H1 (cell line): ENCODE results near the gene POU3F1. TPM values are rescaled to one million over a fixed set of nuclear protein-coding genes. Genes with fewer than 3 reads are reported as not detected.

Experiments used
- CTCF ChIA-PET: fragments of 300-600 bp; sonication (Branson Sonifier 250); formaldehyde crosslinking; loops from one replicate; lab custom pipeline; 2021; ENCODE audit not compliant: partially characterized antibody; lab: Charles Lee
- POLR2A ChIA-PET: fragments of 300-600 bp; sonication (Branson Sonifier 250); formaldehyde crosslinking; loops from one replicate; lab custom pipeline; 2021; ENCODE audit warnings: inconsistent platforms; ENCODE audit not compliant: partially characterized antibody; lab: Charles Lee
- DNase-seq, 2 experiments: peaks; one replicate each; pipeline versions ENCODE4 v3.0.0 to v3.0.0-alpha.2; 2010 to 2022; ENCODE audit warnings: low spot score in 2 of 2, low read depth in 1 of 2, mixed read lengths in 1 of 2
- FAIRE-seq: peaks from 2 replicates; lab custom pipeline; 2011; peaks lifted over from hg19 to GRCh38; lab: Jason Lieb, UNC
- H2AFZ ChIP-seq: 2 replicates; pipeline ENCODE4 v1.8.1; 2012; ENCODE audit warnings: low read length, inconsistent platforms
- H2AK5ac ChIP-seq: 2 replicates; pipeline ENCODE4 v1.6.1; 2013; ENCODE audit warnings: low read depth, low read length
- H2BK120ac ChIP-seq: replicated peaks from 2 replicates; pipeline ENCODE3; 2013; ENCODE audit warnings: low read depth, low read length, inconsistent platforms
- H2BK12ac ChIP-seq: 2 replicates; pipeline ENCODE4 v1.6.1; 2013; ENCODE audit warnings: low read depth, low read length
- H2BK15ac ChIP-seq: 2 replicates; pipeline ENCODE4 v1.6.1; 2013; ENCODE audit warnings: low read length
- H2BK20ac ChIP-seq: 2 replicates; pipeline ENCODE4 v1.6.1; 2013; ENCODE audit warnings: low read length
- H2BK5ac ChIP-seq: 2 replicates; pipeline ENCODE4 v1.6.1; 2013; ENCODE audit warnings: low read depth, low read length
- H3K14ac ChIP-seq: 2 replicates; pipeline ENCODE4 v1.6.1; 2013; ENCODE audit warnings: inconsistent platforms; ENCODE audit not compliant: insufficient read length
- H3K18ac ChIP-seq: 2 replicates; pipeline ENCODE4 v1.6.1; 2013; ENCODE audit warnings: low read length; ENCODE audit errors: extremely low read depth
- H3K23ac ChIP-seq: 2 replicates; pipeline ENCODE4 v1.6.1; 2013; ENCODE audit warnings: inconsistent platforms; ENCODE audit not compliant: insufficient read length
- H3K23me2 ChIP-seq: 2 replicates; pipeline ENCODE4 v1.6.1; 2013; ENCODE audit warnings: low read depth, low read length
- H3K27ac ChIP-seq: 2 replicates; pipeline ENCODE4 v1.6.1; 2011; ENCODE audit warnings: low read depth, low read length, inconsistent platforms
- H3K27me3 ChIP-seq, 4 experiments: replicated peaks in 1 of 4; 1 replicate in 1 of 4; 2 replicates in 3 of 4; pipeline versions ENCODE4 v1.6.1 to v1.8.1; 2011 to 2013; ENCODE audit warnings: low read length in 3 of 4, mild to moderate bottlenecking in 3 of 4, inconsistent platforms in 2 of 4, mixed read lengths in 2 of 4, moderate library complexity in 1 of 4; ENCODE audit not compliant: control insufficient read depth in 3 of 4, insufficient read depth in 3 of 4; ENCODE audit errors: extremely low read depth in 1 of 4
- H3K36me3 ChIP-seq, 4 experiments: 2 replicates each; pipeline versions ENCODE4 v1.6.1 to v1.8.1; 2011 to 2013; ENCODE audit warnings: mild to moderate bottlenecking in 4 of 4, low read length in 3 of 4, moderate library complexity in 2 of 4, control low read depth in 1 of 4, inconsistent platforms in 1 of 4; ENCODE audit not compliant: insufficient read depth in 4 of 4, control insufficient read depth in 2 of 4
- H3K4ac ChIP-seq: replicated peaks from 2 replicates; pipeline ENCODE3; 2013; ENCODE audit warnings: low read length, low read depth, mixed read lengths, inconsistent platforms; ENCODE audit not compliant: insufficient read length
- H3K4me1 ChIP-seq, 4 experiments: replicated peaks in 1 of 4; 1 replicate in 1 of 4; 2 replicates in 3 of 4; pipeline versions ENCODE4 v1.6.1 to v1.8.1; 2011 to 2013; ENCODE audit warnings: low read length in 3 of 4, inconsistent platforms in 2 of 4, mixed read lengths in 1 of 4; ENCODE audit not compliant: insufficient read depth in 4 of 4, control insufficient read depth in 3 of 4
- H3K4me2 ChIP-seq, 2 experiments: 2 replicates each; pipeline versions ENCODE4 v1.6.1 to v1.8.1; 2011 to 2013; ENCODE audit warnings: low read depth in 2 of 2, low read length in 2 of 2, control low read depth in 1 of 2, inconsistent platforms in 1 of 2, mild to moderate bottlenecking in 1 of 2; ENCODE audit not compliant: insufficient read depth in 1 of 2
- H3K4me3 ChIP-seq, 4 experiments: fragments of 200-600, 300-600 bp in 1 of 4; sonication (generic), shearing (Covaris generic), sonication (Bioruptor Twin) in 1 of 4; 2 replicates each; pipeline versions ENCODE4 v1.5.1 to v1.8.1; 2011 to 2016; ENCODE audit warnings: low read length in 4 of 4, low read depth in 3 of 4, control low read depth in 2 of 4, inconsistent platforms in 2 of 4, mild to moderate bottlenecking in 2 of 4, mixed read lengths in 1 of 4, moderate library complexity in 1 of 4; ENCODE audit not compliant: insufficient read depth in 2 of 4; ENCODE audit errors: extremely low read depth in 1 of 4
- H3K56ac ChIP-seq: replicated peaks from 2 replicates; pipeline ENCODE3; 2013; ENCODE audit warnings: low read depth, mild to moderate bottlenecking, mixed read lengths, low read length, inconsistent platforms; ENCODE audit not compliant: insufficient read length
- H3K79me1 ChIP-seq: 2 replicates; pipeline ENCODE4 v1.6.1; 2013; ENCODE audit warnings: low read depth, low read length, control low read depth
- H3K79me2 ChIP-seq, 2 experiments: 2 replicates each; pipeline versions ENCODE4 v1.6.1 to v1.8.1; 2012 to 2013; ENCODE audit warnings: low read length in 2 of 2, mild to moderate bottlenecking in 2 of 2, inconsistent platforms in 1 of 2; ENCODE audit not compliant: insufficient read depth in 2 of 2, control insufficient read depth in 1 of 2
- H3K9ac ChIP-seq, 4 experiments: replicated peaks in 1 of 4; 1 replicate in 1 of 4; 2 replicates in 3 of 4; pipeline versions ENCODE4 v1.6.1 to v1.8.1; 2011 to 2013; ENCODE audit warnings: low read depth in 3 of 4, low read length in 3 of 4, control low read depth in 2 of 4, mild to moderate bottlenecking in 2 of 4, moderate library complexity in 2 of 4, inconsistent platforms in 1 of 4; ENCODE audit errors: extremely low read depth in 1 of 4
- H3K9me3 ChIP-seq, 2 experiments: 2 replicates each; pipeline versions ENCODE4 v1.6.1 to v1.8.1; 2012 to 2013; ENCODE audit warnings: mild to moderate bottlenecking in 2 of 2, moderate library complexity in 2 of 2, control low read depth in 1 of 2, inconsistent platforms in 1 of 2, low read depth in 1 of 2, low read length in 1 of 2, mixed read lengths in 1 of 2; ENCODE audit not compliant: insufficient read depth in 2 of 2
- H4K20me1 ChIP-seq, 2 experiments: replicated peaks in 1 of 2; 2 replicates each; pipeline versions ENCODE3 to v1.8.1; 2011 to 2013; ENCODE audit warnings: inconsistent platforms in 2 of 2, low read length in 2 of 2, mild to moderate bottlenecking in 1 of 2; ENCODE audit not compliant: insufficient read depth in 2 of 2, control insufficient read depth in 1 of 2
- H4K5ac ChIP-seq: 2 replicates; pipeline ENCODE4 v1.6.1; 2013; ENCODE audit warnings: low read length, low read depth, mixed read lengths, inconsistent platforms; ENCODE audit not compliant: insufficient read length
- H4K8ac ChIP-seq: 2 replicates; pipeline ENCODE4 v1.8.0; 2013; ENCODE audit warnings: mild to moderate bottlenecking, moderate library complexity, low read length, inconsistent platforms; ENCODE audit not compliant: insufficient read depth; ENCODE audit errors: extremely low read depth
- H4K91ac ChIP-seq: replicated peaks from 2 replicates; pipeline ENCODE3; 2013; ENCODE audit warnings: low read length, mixed read lengths, inconsistent platforms; ENCODE audit not compliant: insufficient read length
- RFX5 ChIP-seq: IDR thresholded peaks from 2 replicates; pipeline ENCODE4 v1.6.1; 2011; ENCODE audit warnings: low read depth, low read length, improper control_type of control experiment, borderline replicate concordance
- RXRA ChIP-seq: IDR thresholded peaks from 2 replicates; pipeline ENCODE4 v1.6.1; 2011; ENCODE audit warnings: low read depth, mild to moderate bottlenecking, low read length, moderate library complexity; ENCODE audit not compliant: insufficient read depth
- SP1 ChIP-seq: IDR thresholded peaks from 2 replicates; pipeline ENCODE4 v1.6.1; 2011; ENCODE audit warnings: low read depth, low read length
- WGBS, 2 experiments: shearing (Covaris generic) in 1 of 2; methylation state at CpG; one replicate each; pipeline versions ENCODE4 v1.1.6 to v1.1.7; 2013 to 2015; ENCODE audit warnings: low lambda C conversion rate in 2 of 2, mixed read lengths in 2 of 2, inconsistent platforms in 1 of 2, low coverage in 1 of 2, missing lambda C conversion rate in 1 of 2; ENCODE audit not compliant: insufficient replicate concordance in 2 of 2, insufficient coverage in 1 of 2, insufficient read length in 1 of 2; ENCODE audit errors: extremely low coverage in 1 of 2, missing lambda C conversion rate in 1 of 2; 5-methylcytosine and 5-hydroxymethylcytosine counted together
- polyA plus RNA-seq, 7 experiments: library from polyadenylated mRNA; depleted of rRNA in 3 of 7; stranded (reverse) in 5 of 7; unstranded in 2 of 7; fragments of >200 nt in 5 of 7; fragments of 200-250 nt in 2 of 7; gene quantifications; 1 replicate in 5 of 7; 2 replicates in 1 of 7; 4 replicates in 1 of 7; pipeline versions ENCODE4 v1.2.1 to v1.2.3, GENCODE V29; 2011 to 2013; ENCODE audit warnings: missing spikeins in 2 of 7, mixed read lengths in 2 of 7
- total RNA-seq: library from RNA; stranded (reverse); fragmentation: NEBNext Ultra II Directional; extraction: Animal tissue kit (Norgen Biotek cat#: 25700); gene quantifications from 2 replicates; pipeline ENCODE4 v1.2.1, GENCODE V29; 2021

Gene POU3F1
- total and polyA plus RNA-seq, 2 of the 8 experiments (the other 6 are each of a cell fraction or from before 2014, with no cell fraction given), result 4.2 to 10.8 TPM

DNA sequence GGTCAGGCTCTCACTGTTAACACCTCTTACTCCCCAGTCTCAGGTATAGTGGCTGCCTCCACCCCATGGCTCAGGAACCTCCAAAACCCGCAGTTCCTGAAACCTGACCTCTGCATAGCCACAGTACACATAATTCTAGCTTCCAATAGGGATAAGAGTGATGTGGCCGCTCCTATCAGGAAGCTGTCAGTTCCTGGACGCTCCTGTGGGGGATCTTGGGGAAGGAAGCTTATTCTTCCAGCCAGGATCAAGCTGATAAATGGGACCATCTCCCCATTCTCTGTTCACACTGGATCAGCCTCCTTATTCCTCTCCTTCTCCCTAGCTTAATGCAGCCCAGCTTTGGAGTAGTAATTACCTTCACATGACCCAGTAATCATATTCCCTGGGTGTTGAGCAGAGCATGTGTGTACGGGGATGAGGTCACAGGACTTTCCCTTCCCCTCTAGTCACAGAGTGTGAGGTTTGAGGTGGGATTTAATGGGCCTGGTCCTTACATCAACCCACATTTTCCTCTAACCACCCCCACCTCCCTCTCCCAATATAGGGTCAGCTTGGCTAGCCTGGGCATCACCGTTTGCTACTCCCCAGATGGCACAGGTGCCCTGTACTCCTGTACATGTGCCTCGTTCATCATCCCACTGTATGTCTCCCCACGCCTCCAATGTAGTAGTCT is 7.0 kb upstream of the POU3F1 start:
- ChIA-PET CTCF (interaction anchor here (0.8 to 18.0 kb wide), 13 partner anchors 8 to 473 kb away, joined by 3 to 212 read pairs (median 3); no protein-coding TSS in a partner anchor), POLR2A (interaction anchor here (0.6 to 1.9 kb wide), 9 partner anchors 10 to 379 kb away, joined by 3 to 5 read pairs (median 3); no protein-coding TSS in a partner anchor)
- DNase-seq (no peak), FAIRE-seq (no peak)
- Histone ChIP-seq H3K27ac (no peak overlapping the region), H2BK12ac (no peak overlapping the region), H3K9me3 (no peaks in the 10 kb centered on the region), H3K79me2 (peaks cover 0 to 6% of the 10 kb centered on the region in 2 experiments; a peak in 1 of 4 replicates), H2BK20ac (no peak overlapping the region), H3K27me3 (peaks cover 0 to 5% (median 2%) of the 10 kb centered on the region in 4 experiments; a peak in 4 of 7 replicates), H3K9ac (no peak overlapping the region), H3K23ac (no peak overlapping the region), H4K5ac (no peak overlapping the region), H3K36me3 (no peaks in the 10 kb centered on the region), H2BK5ac (no peak overlapping the region), H4K8ac (no peak overlapping the region), H3K4me1 (peaks cover 0 to 14% (median 8%) of the 10 kb centered on the region in 4 experiments), H2AFZ (no peak overlapping the region), H3K23me2 (0 out of 2 replicates have a peak, but pooled peaks cover 2% of the 10 kb centered on the region), H4K91ac (no peak overlapping the region), H2AK5ac (no peak overlapping the region), H3K56ac (no peak overlapping the region), H3K4me2 (peak overlapping the region; percentile 33 to 39; a peak in 3 of 4 replicates), H3K14ac (no peak overlapping the region), H3K4ac (no peak overlapping the region), H3K18ac (no peak overlapping the region), H3K79me1 (peaks cover 6% of the 10 kb centered on the region), H3K4me3 (no peak overlapping the region), H4K20me1 (peaks cover 4% of the 10 kb centered on the region in 2 experiments), H2BK15ac (no peak overlapping the region), H2BK120ac (no peak overlapping the region)
- TF ChIP-seq SP1 (no peak), RXRA (no peak), RFX5 (no peak)
- 64% methylated on average over 7 of the region's 7 CpGs; no CpG with 5 or more reads in 1 of the 2 experiments for WGBS, 2 experiments
